B cell (primary cell): Measurements from ENCODE around the gene CDX1. TPM values are rescaled to one million over a fixed set of nuclear protein-coding genes. Genes with fewer than 3 reads are reported as not detected.

ENCODE experiments used
- ATAC-seq: fragments of 200-7000 bp; cut with Tn5 transposase; one replicate; pipeline ENCODE4 v1.10.0; 2021; ENCODE audit warnings: low read depth, mild to moderate bottlenecking, moderate number of reproducible peaks, moderate library complexity
- CTCF ChIA-PET: fragments of 350-600 bp; sonication (Branson Sonifier 250); formaldehyde crosslinking; loops from one replicate; lab custom pipeline; 2021; ENCODE audit warnings: antibody characterized with exemption, inconsistent platforms; lab: Charles Lee
- POLR2A ChIA-PET: fragments of 350-600 bp; sonication (Branson Sonifier 250); formaldehyde crosslinking; loops from one replicate; lab custom pipeline; 2021; ENCODE audit warnings: antibody characterized with exemption; lab: Charles Lee
- DNase-seq: peaks from one replicate; pipeline ENCODE4 v3.0.0; 2013
- H2AFZ ChIP-seq: 2 replicates; pipeline ENCODE4 v1.6.1; 2012; ENCODE audit warnings: mild to moderate bottlenecking, low read depth, low read length; ENCODE audit not compliant: insufficient read depth, poor library complexity, severe bottlenecking
- H3K27ac ChIP-seq, 2 donors: 1 replicate in 1 of 2; 2 replicates in 1 of 2; pipeline ENCODE4 v1.5.1; 2012 to 2013; ENCODE audit warnings: low read length in 2 of 2, mild to moderate bottlenecking in 2 of 2, moderate library complexity in 1 of 2
- H3K27me3 ChIP-seq, 4 experiments: fragments of 200-600 bp in 1 of 4; sonication (generic) in 1 of 4; replicated peaks in 1 of 4; 1 replicate in 2 of 4; 2 replicates in 2 of 4; pipeline versions ENCODE4 v1.6.1 to v1.7.0; 2013 to 2016; ENCODE audit warnings: low read length in 3 of 4, mild to moderate bottlenecking in 2 of 4, mixed read lengths in 1 of 4, moderate library complexity in 1 of 4; ENCODE audit not compliant: insufficient read depth in 4 of 4, control insufficient read depth in 3 of 4; ENCODE audit errors: control extremely low read depth in 1 of 4
- H3K36me3 ChIP-seq, 2 experiments: replicated peaks in 1 of 2; 1 replicate in 1 of 2; 2 replicates in 1 of 2; pipeline versions ENCODE4 v1.6.1 to v1.7.1; 2013; ENCODE audit warnings: low read length in 1 of 2; ENCODE audit not compliant: insufficient read depth in 2 of 2, control insufficient read depth in 1 of 2; ENCODE audit errors: control extremely low read depth in 1 of 2, extremely low read depth in 1 of 2
- H3K4me1 ChIP-seq, 2 donors: fragments of 200-600 bp in 1 of 2; sonication (generic) in 1 of 2; 1 replicate in 1 of 2; 2 replicates in 1 of 2; pipeline versions ENCODE4 v1.5.1 to v1.6.1; 2013 to 2017; ENCODE audit warnings: low read length in 2 of 2; ENCODE audit not compliant: control insufficient read depth in 2 of 2, insufficient read depth in 2 of 2
- H3K4me2 ChIP-seq: replicated peaks from 2 replicates; pipeline ENCODE3; 2012; ENCODE audit warnings: mild to moderate bottlenecking, low read depth, low read length; ENCODE audit not compliant: poor library complexity, severe bottlenecking
- H3K4me3 ChIP-seq, 5 experiments: fragments of 200-600 bp in 1 of 5; sonication (generic) in 1 of 5; 1 replicate in 3 of 5; 2 replicates in 2 of 5; pipeline versions ENCODE4 v1.5.1 to v1.7.0; 2011 to 2016; ENCODE audit warnings: low read length in 4 of 5, mild to moderate bottlenecking in 4 of 5, low read depth in 2 of 5, control low read depth in 1 of 5, moderate library complexity in 1 of 5; ENCODE audit not compliant: insufficient read depth in 1 of 5; ENCODE audit errors: control extremely low read depth in 1 of 5, extremely low read depth in 1 of 5
- H3K79me2 ChIP-seq: fragments of 200-600 bp; sonication (generic); one replicate; pipeline ENCODE4 v1.6.0; 2016; ENCODE audit warnings: low read length; ENCODE audit not compliant: control insufficient read depth, insufficient read depth
- H3K9ac ChIP-seq: fragments of 200-600 bp; sonication (generic); 2 replicates; pipeline ENCODE4 v1.6.1; 2017; ENCODE audit warnings: mild to moderate bottlenecking, low read length, moderate library complexity
- H3K9me3 ChIP-seq, 3 donors: one replicate each; pipeline versions ENCODE4 v1.6.1 to v1.7.1; 2013; ENCODE audit warnings: low read length in 2 of 3; ENCODE audit not compliant: control insufficient read depth in 2 of 3, insufficient read depth in 1 of 3; ENCODE audit errors: control extremely low read depth in 1 of 3
- H4K20me1 ChIP-seq: 2 replicates; pipeline ENCODE4 v1.6.0; 2012; ENCODE audit warnings: mild to moderate bottlenecking, low read length; ENCODE audit not compliant: insufficient read depth, control insufficient read depth, poor library complexity, severe bottlenecking
- H3K27ac Mint-ChIP-seq: one replicate; pipeline ENCODE4 v1.8.0; 2021; ENCODE audit warnings: mixed read lengths
- H3K27me3 Mint-ChIP-seq: one replicate; pipeline ENCODE4 v1.8.0; 2021; ENCODE audit warnings: mixed read lengths
- H3K4me1 Mint-ChIP-seq: one replicate; pipeline ENCODE4 v1.8.0; 2021; ENCODE audit warnings: mixed read lengths
- H3K4me3 Mint-ChIP-seq: one replicate; pipeline ENCODE4 v1.8.0; 2021; ENCODE audit warnings: mixed read lengths
- H3K9me3 Mint-ChIP-seq: one replicate; pipeline ENCODE4 v1.8.0; 2022; ENCODE audit warnings: mixed read lengths; ENCODE audit not compliant: insufficient read depth
- EZH2 ChIP-seq: IDR thresholded peaks from 2 replicates; pipeline ENCODE4 v1.6.1; 2012; ENCODE audit warnings: borderline replicate concordance, low read depth, mild to moderate bottlenecking, moderate library complexity, low read length; ENCODE audit not compliant: insufficient read depth, poor library complexity, severe bottlenecking
- WGBS: methylation state at CpG from one replicate; pipeline ENCODE4 v1.1.5; 2013; ENCODE audit warnings: missing lambda C conversion rate; ENCODE audit not compliant: insufficient coverage; 5-methylcytosine and 5-hydroxymethylcytosine counted together
- intact Hi-C: fragments of 100-400 bp; cut with micrococcal nuclease; formaldehyde crosslinking; loops from one replicate; pipeline ENCODE4 v1.10.0; 2022
- polyA plus RNA-seq: library from polyadenylated mRNA; depleted of rRNA; stranded (reverse); fragments of >200 nt; gene quantifications from 2 replicates; pipeline ENCODE4 v1.2.3, GENCODE V29; 2012
- total RNA-seq, 2 donors: library from RNA; stranded (reverse); fragments of 120-200 nt in 1 of 2; gene quantifications; 1 replicate in 1 of 2; 2 replicates in 1 of 2; pipeline versions ENCODE4 v1.2.3 to v1.2.4, GENCODE V29; 2013 to 2022
- TF ChIP-seq, protein P1 (sequence below): fragments of 200-600 bp; IDR thresholded peaks from one replicate; pipeline ENCODE4 v1.8.0; 2022; ENCODE audit warnings: antibody characterized with exemption, mild to moderate bottlenecking

The CDX1 gene
- total and polyA plus RNA-seq, 2 donors (not counting 1 experiment from before 2014, with no cell fraction given): not detected

DNA sequence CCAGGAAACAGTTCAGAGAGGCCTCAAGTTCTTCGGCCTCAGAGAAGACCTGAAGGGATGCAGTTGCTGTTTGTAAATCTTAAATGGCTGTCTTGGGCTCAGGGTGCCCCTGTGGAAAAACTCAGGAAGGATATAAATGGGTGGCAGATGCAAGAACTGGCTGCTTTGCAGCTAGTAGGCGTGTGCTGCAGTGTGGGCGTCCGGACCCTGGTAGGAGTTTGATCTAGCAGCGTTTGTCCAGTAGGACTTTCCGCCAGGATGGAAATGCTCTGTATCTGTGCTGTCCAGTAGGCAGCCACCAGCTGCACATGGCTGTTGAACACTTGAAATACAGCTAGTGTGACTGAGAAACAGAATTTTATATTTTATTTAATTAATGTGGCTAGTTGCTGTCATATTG, 7.7 kb downstream of the CDX1 start:
- DNase-seq: no peak
- Histone ChIP-seq H3K4me2 (no peak overlapping the region), H3K27me3 (peaks cover 0 to 6% (median under 1%) of the 10 kb centered on the region in 4 experiments), H3K9me3 (no peaks in the 10 kb centered on the region), H2AFZ (no peak overlapping the region), H3K4me3 (no peak overlapping the region), H3K4me1 (no peaks in the 10 kb centered on the region), H3K27ac (no peak overlapping the region), H3K79me2 (no peaks in the 10 kb centered on the region), H3K36me3 (no peaks in the 10 kb centered on the region), H3K9ac (no peak overlapping the region), H4K20me1 (no peaks in the 10 kb centered on the region)
- TF ChIP-seq, protein P1, sequence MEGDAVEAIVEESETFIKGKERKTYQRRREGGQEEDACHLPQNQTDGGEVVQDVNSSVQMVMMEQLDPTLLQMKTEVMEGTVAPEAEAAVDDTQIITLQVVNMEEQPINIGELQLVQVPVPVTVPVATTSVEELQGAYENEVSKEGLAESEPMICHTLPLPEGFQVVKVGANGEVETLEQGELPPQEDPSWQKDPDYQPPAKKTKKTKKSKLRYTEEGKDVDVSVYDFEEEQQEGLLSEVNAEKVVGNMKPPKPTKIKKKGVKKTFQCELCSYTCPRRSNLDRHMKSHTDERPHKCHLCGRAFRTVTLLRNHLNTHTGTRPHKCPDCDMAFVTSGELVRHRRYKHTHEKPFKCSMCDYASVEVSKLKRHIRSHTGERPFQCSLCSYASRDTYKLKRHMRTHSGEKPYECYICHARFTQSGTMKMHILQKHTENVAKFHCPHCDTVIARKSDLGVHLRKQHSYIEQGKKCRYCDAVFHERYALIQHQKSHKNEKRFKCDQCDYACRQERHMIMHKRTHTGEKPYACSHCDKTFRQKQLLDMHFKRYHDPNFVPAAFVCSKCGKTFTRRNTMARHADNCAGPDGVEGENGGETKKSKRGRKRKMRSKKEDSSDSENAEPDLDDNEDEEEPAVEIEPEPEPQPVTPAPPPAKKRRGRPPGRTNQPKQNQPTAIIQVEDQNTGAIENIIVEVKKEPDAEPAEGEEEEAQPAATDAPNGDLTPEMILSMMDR: no peak
- TF ChIP-seq EZH2: no peak
- H3K9me3 Mint-ChIP-seq: no peaks in the 10 kb centered on the region
- 96% methylated on average over 6 of the region's 6 CpGs for WGBS
- no peak for ATAC-seq
- POLR2A ChIA-PET: no interaction called here
- no peak overlapping the region for H3K27ac Mint-ChIP-seq
- CTCF ChIA-PET: no interaction called here
- peaks cover 33% of the 10 kb centered on the region for H3K27me3 Mint-ChIP-seq
- H3K4me1 Mint-ChIP-seq: no peaks in the 10 kb centered on the region
- H3K4me3 Mint-ChIP-seq: no peak overlapping the region
- intact Hi-C loops: no loop called here

DNA sequence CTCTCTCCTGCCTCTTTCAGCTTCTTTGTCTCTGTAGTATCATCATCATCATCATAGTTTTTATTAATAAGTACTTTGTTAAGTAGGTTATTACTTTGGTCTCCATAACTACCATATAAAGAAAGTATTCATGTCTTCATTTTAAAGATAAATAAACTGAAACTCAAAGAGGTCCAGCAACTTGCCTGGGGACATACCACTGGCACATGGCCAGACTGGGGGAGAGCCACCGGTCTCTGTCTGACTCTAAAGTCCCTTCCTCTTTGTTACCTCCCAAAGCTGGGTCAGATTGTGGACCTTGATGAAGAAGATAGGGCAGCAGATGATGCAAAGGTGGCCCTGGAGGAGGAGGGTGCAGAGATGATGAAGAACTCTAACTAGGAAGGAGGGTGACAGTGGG, 8.5 kb downstream of the CDX1 start:
- H3K27me3 ChIP-seq: peaks cover 0 to 2% (median under 1%) of the 10 kb centered on the region in 4 experiments
- H3K27ac Mint-ChIP-seq: no peak overlapping the region
- no peaks in the 10 kb centered on the region for H3K9me3 Mint-ChIP-seq
- intact Hi-C loops: no loop called here
- no peak overlapping the region for H3K4me3 Mint-ChIP-seq
- no peaks in the 10 kb centered on the region for H4K20me1 ChIP-seq
- peaks cover 30% of the 10 kb centered on the region for H3K27me3 Mint-ChIP-seq
- CTCF ChIA-PET: no interaction called here
- H3K36me3 ChIP-seq: no peaks in the 10 kb centered on the region
- 100% methylated on average over 1 of the region's 1 CpG for WGBS
- no peak for DNase-seq
- no peak overlapping the region for H3K9ac ChIP-seq
- no peaks in the 10 kb centered on the region for H3K79me2 ChIP-seq
- H3K9me3 ChIP-seq: no peaks in the 10 kb centered on the region
- ATAC-seq: no peak
- POLR2A ChIA-PET: no interaction called here
- no peak overlapping the region for H3K4me3 ChIP-seq
- no peak overlapping the region for H3K27ac ChIP-seq
- no peaks in the 10 kb centered on the region for H3K4me1 Mint-ChIP-seq
- TF ChIP-seq EZH2: no peak
- TF ChIP-seq, protein P1: no peak
- H3K4me1 ChIP-seq: no peaks in the 10 kb centered on the region
- no peak overlapping the region for H2AFZ ChIP-seq
- no peak overlapping the region for H3K4me2 ChIP-seq
